Smooth muscle cell (in vitro differentiated cells): ENCODE results near the gene XCR1. TPM values are rescaled to one million over a fixed set of nuclear protein-coding genes. Genes with fewer than 3 reads are reported as not detected.

Experiments used
- DNase-seq: peaks from one replicate; lab custom pipeline; 2025; ENCODE audit not compliant: unreplicated experiment; lab: John Stamatoyannopoulos, UW
- H2AFZ ChIP-seq: fragments of 200-600 bp; sonication (generic); 2 replicates; pipeline ENCODE4 v1.6.0; 2016; ENCODE audit warnings: antibody characterized with exemption, low read depth, mild to moderate bottlenecking
- H3F3A ChIP-seq: fragments of 200-600 bp; sonication (generic); 2 replicates; pipeline ENCODE4 v1.6.0; 2017; ENCODE audit warnings: antibody characterized with exemption, low read depth
- H3K27ac ChIP-seq: fragments of 200-600 bp; sonication (generic); 2 replicates; pipeline ENCODE4 v1.5.1; 2016; ENCODE audit warnings: low read depth, mild to moderate bottlenecking
- H3K27me3 ChIP-seq: fragments of 200-600 bp; sonication (generic); 2 replicates; pipeline ENCODE4 v1.6.1; 2016; ENCODE audit warnings: low read depth, mild to moderate bottlenecking
- H3K36me3 ChIP-seq: fragments of 200-600 bp; sonication (generic); 2 replicates; pipeline ENCODE4 v1.5.1; 2016; ENCODE audit warnings: low read depth
- H3K4me1 ChIP-seq: fragments of 200-600 bp; sonication (generic); 2 replicates; pipeline ENCODE4 v1.5.1; 2016; ENCODE audit warnings: low read depth
- H3K4me2 ChIP-seq: fragments of 200-600 bp; sonication (generic); 2 replicates; pipeline ENCODE4 v1.6.0; 2016; ENCODE audit warnings: mild to moderate bottlenecking
- H3K4me3 ChIP-seq: fragments of 200-600 bp; sonication (generic); 2 replicates; pipeline ENCODE4 v1.5.1; 2016; ENCODE audit warnings: mild to moderate bottlenecking
- H3K79me2 ChIP-seq: fragments of 200-600 bp; sonication (generic); 2 replicates; pipeline ENCODE4 v1.6.0; 2016; ENCODE audit warnings: low read depth, mild to moderate bottlenecking
- H3K9ac ChIP-seq: fragments of 200-600 bp; sonication (generic); 2 replicates; pipeline ENCODE4 v1.6.0; 2016; ENCODE audit warnings: low read depth
- H3K9me3 ChIP-seq: fragments of 200-600 bp; sonication (generic); replicated peaks from 2 replicates; pipeline ENCODE4 v1.5.1; 2016; ENCODE audit warnings: low read depth
- H4K20me1 ChIP-seq: fragments of 200-600 bp; sonication (generic); 2 replicates; pipeline ENCODE4 v1.6.0; 2016; ENCODE audit warnings: low read depth
- WGBS: methylation state at CpG from one replicate; pipeline ENCODE4 v1.1.7; 2016; ENCODE audit warnings: low lambda C conversion rate; 5-methylcytosine and 5-hydroxymethylcytosine counted together
- polyA plus RNA-seq: library from polyadenylated mRNA; unstranded; fragments of >200 nt; fragmentation: Nextera tagmentation; extraction: Ambion mirVana; gene quantifications from 2 replicates; pipeline ENCODE4 v1.2.1, GENCODE V29; 2016
- total RNA-seq: library from RNA; depleted of rRNA; stranded (reverse); fragments of >200 nt; gene quantifications from 2 replicates; pipeline ENCODE4 v1.2.3, GENCODE V29; 2014
- TF ChIP-seq, protein P1 (sequence below): fragments of 200-600 bp; sonication (generic); IDR thresholded peaks from 2 replicates; pipeline ENCODE4 v1.5.1; 2017; ENCODE audit warnings: borderline replicate concordance, mild to moderate bottlenecking, antibody characterized with exemption; ENCODE audit not compliant: insufficient read depth, poor library complexity, severe bottlenecking

XCR1 gene
- total and polyA plus RNA-seq, 2 experiments from 2014 or later: 0.76 TPM; not detected in 1

DNA sequence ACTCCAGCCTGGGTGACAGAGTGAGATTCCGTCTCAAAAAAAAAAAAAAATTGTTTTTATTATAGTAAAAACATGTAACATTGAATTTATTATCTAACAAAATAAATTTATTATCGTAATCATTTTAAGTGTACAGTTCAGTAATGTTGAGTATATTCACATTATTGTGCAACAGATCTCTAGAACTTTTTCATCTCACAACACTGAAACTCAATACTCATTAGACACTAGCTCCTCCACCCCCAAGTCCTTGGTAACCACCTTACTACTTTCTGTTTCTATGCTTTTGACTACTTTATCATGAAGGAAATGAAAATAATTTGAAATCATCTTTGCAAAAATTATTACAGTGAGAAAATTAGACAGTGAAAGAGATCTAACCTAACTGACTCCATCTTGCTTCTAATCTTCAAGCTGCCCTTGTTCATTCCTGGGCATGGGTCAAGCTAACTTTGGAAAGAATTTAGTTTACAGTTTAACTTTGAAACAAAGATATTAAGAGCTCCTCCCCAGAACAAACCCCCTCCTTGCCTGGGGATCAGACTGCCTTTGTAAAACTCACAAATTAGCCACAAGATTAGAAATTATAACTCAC lies 16.7 kb downstream of the XCR1 start:
- H2AFZ ChIP-seq: no peak overlapping the region
- no peaks in the 10 kb centered on the region for H3K27me3 ChIP-seq
- TF ChIP-seq, protein P1, sequence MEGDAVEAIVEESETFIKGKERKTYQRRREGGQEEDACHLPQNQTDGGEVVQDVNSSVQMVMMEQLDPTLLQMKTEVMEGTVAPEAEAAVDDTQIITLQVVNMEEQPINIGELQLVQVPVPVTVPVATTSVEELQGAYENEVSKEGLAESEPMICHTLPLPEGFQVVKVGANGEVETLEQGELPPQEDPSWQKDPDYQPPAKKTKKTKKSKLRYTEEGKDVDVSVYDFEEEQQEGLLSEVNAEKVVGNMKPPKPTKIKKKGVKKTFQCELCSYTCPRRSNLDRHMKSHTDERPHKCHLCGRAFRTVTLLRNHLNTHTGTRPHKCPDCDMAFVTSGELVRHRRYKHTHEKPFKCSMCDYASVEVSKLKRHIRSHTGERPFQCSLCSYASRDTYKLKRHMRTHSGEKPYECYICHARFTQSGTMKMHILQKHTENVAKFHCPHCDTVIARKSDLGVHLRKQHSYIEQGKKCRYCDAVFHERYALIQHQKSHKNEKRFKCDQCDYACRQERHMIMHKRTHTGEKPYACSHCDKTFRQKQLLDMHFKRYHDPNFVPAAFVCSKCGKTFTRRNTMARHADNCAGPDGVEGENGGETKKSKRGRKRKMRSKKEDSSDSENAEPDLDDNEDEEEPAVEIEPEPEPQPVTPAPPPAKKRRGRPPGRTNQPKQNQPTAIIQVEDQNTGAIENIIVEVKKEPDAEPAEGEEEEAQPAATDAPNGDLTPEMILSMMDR: no peak
- H3K4me2 ChIP-seq: no peak overlapping the region
- WGBS: 98% methylated on average over 2 of the region's 2 CpGs
- H3F3A ChIP-seq: peaks cover 5% of the 10 kb centered on the region
- no peaks in the 10 kb centered on the region for H3K9me3 ChIP-seq
- no peak overlapping the region for H3K27ac ChIP-seq
- H3K4me3 ChIP-seq: no peak overlapping the region
- H4K20me1 ChIP-seq: no peaks in the 10 kb centered on the region
- H3K36me3 ChIP-seq: no peaks in the 10 kb centered on the region
- no peaks in the 10 kb centered on the region for H3K79me2 ChIP-seq
- no peak overlapping the region for H3K9ac ChIP-seq
- DNase-seq: no peak
- H3K4me1 ChIP-seq: no peaks in the 10 kb centered on the region

DNA sequence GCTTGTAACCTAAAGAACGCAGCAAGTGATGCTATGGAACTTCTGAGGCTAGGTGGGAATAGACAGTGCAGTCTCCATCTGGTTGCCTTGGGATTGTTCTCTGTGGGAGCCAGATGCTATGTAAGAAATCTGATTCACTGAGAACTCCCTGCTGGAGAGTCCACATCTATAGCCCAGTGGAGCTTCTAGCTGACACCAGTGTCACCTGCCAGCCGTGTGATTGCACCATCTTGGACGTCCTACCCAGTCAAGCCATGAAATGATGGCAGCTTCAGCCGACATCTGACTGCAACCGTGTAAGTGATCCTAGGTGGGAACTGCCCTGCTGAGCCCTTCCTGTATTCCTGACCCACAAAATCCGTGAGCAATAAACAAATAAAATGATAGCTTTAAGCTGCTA lies 19.2 kb downstream of the XCR1 start:
- H3F3A ChIP-seq: peaks cover 5% of the 10 kb centered on the region
- no peak overlapping the region for H2AFZ ChIP-seq
- H3K4me3 ChIP-seq: no peak overlapping the region
- WGBS: 78% methylated on average over 6 of the region's 6 CpGs
- H4K20me1 ChIP-seq: no peaks in the 10 kb centered on the region
- H3K27ac ChIP-seq: no peak overlapping the region
- H3K9me3 ChIP-seq: no peaks in the 10 kb centered on the region
- no peak for DNase-seq
- no peaks in the 10 kb centered on the region for H3K4me1 ChIP-seq
- TF ChIP-seq, protein P1: no peak
- H3K9ac ChIP-seq: no peak overlapping the region
- H3K79me2 ChIP-seq: no peaks in the 10 kb centered on the region
- H3K27me3 ChIP-seq: no peaks in the 10 kb centered on the region
- no peaks in the 10 kb centered on the region for H3K36me3 ChIP-seq
- no peak overlapping the region for H3K4me2 ChIP-seq

DNA sequence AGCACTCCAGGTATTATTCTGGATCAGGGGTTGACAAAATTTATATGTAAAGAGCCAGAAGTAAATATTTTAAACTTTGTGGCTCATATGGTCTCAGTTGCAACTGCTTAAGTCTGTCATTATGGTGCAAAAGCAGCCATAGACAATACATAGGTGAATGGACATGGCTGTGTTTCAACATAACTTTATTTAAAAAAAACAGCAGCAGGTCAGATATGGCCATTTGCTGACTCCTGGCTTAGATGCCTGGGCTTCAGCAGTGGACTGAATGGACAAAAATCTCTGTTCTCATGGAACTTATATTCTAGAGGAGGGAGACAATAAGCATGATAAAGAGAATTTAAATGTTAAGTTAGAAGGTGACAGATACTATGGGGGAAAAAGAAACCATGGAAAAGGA lies 20.0 kb downstream of the XCR1 start:
- Histone ChIP-seq H3K4me1 (no peaks in the 10 kb centered on the region), H3K4me3 (no peak overlapping the region), H2AFZ (no peak overlapping the region), H4K20me1 (no peaks in the 10 kb centered on the region), H3K9ac (no peak overlapping the region), H3F3A (peaks cover 5% of the 10 kb centered on the region), H3K27ac (peak overlapping the region; percentile 65), H3K4me2 (peak overlapping the region; percentile 52), H3K79me2 (no peaks in the 10 kb centered on the region), H3K9me3 (no peaks in the 10 kb centered on the region), H3K36me3 (no peaks in the 10 kb centered on the region), H3K27me3 (no peaks in the 10 kb centered on the region)
- TF ChIP-seq, protein P1: no peak
- DNase-seq: no peak
